GM19467 (cell line): Measurements from ENCODE around the gene IQCF6.
"Not testable (repeated sequence)": the region's sequence is repeated elsewhere in the genome, so short reads cannot be mapped to it uniquely, and the experiment has no call there.

Experiments used
- ATAC-seq: cut with Tn5 transposase; IDR thresholded peaks from one replicate; pipeline ENCODE4 v1.9.1; 2021; ENCODE audit warnings: mild to moderate bottlenecking, moderate library complexity; ENCODE audit not compliant: unreplicated experiment

The IQCF6 gene

DNA sequence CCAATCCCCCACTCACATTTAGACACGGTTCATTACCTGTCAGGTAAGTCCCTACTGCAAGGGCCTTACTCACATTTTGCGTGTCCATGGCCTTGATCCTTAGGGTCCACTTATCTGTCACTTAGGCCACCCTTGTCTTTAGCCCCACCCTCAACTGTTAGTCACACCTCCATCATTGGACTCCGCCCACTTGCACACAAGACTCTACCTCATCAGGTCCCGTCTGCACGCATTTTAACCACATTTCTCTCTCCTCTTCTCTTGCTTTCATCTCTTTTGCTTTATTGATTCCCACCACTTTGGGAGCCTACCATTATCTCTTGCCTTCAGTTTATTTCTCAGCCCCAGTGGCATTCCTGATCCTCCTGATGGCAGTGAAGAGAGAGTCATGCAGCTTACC lies at the start of gene IQCF6:
TSS of gene IQCF6 (minus strand) at position 101 of the 400 bp plus-strand sequence. CDS start at position 88, 13 bp downstream.
- ATAC-seq: no peak

GRCh38 chr3:51828297-51828696 lies 49.3 kb upstream of the IQCF6 start:
- no peak for ATAC-seq

DNA sequence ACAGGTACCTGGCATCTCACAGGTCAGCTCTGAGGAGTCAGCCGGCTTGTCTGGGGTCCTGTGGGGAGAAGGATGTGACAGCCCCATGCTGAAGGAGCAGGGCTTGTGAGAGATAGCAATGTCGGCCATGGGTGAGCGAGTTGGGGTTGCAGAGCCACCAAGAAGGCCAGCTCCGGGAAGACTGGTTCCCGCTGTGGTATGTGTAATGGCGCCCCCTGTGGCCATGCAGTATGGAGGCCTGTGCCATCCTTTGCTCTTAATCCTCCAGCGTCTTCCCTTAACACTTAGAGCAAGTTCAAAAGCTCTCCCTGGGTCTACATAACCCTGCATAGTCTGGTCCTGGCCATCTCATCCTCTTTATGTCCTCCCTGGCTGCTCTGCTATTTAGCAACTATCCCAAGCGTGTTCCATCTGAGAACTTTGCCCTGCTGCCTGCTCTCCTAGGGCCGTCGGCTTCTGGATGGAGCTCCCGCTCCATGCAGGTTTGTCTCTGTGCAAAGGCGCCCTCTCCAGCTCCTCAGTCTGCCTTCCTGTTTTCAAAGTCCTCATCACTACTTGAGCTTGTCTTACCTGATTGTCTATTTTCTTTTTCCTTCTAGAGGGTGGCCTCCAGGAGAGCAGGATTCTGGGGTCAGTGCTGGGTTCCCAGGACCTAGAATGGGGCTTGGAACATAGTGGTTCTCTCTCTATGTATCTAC lies 40.8 kb upstream of the IQCF6 start:
- ATAC-seq: no peak

- no peak for ATAC-seq
These were observed 40.1 kb upstream of the IQCF6 start for GRCh38 chr3:51819151-51819550.

- no peak for ATAC-seq
These were observed 38.3 kb upstream of the IQCF6 start for GRCh38 chr3:51817375-51817774.

DNA sequence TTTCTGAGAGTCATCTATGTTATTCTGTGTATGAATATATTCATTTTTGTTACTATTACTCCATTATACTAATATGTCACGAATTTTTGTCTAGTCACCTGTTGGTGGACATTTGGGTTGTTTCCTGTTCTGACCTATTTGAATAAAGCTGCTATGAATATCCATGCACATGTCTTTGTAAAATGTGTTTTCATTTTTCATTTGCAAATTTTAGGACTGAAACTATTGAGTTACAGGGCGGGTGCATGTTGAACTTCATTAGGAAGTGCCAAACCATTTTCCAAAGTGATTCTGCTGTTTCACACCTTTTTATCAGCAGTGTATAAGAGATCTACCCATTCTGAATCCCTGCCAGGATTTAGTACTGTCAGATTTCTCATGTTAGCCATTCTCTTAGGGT lies 37.7 kb upstream of the IQCF6 start:
- no peak for ATAC-seq

DNA sequence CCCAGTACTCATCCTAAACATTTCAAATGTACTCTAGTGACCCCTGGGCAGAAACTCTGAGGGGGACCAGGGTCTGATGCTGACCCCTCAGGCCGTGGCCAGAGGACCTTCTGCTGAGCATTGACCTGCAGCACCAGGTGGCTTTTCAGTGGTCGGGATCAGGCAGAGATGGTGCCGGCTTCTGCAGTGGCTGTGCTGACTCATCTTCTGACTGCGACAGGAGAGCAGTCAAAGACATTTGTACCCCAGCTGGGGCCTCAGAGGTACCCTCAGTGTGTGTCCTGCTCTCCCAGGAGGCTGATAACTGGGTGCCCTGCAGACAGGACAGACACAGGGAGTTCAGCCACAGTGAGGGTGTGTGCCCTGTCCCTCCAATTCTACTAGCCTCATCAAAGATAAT lies 36.6 kb upstream of the IQCF6 start:
- no peak for ATAC-seq

GRCh38 chr3:51814034-51814433 lies 35.0 kb upstream of the IQCF6 start:
- ATAC-seq: no peak

- ATAC-seq: no peak
These were observed 34.5 kb upstream of the IQCF6 start for GRCh38 chr3:51813539-51813938.

DNA sequence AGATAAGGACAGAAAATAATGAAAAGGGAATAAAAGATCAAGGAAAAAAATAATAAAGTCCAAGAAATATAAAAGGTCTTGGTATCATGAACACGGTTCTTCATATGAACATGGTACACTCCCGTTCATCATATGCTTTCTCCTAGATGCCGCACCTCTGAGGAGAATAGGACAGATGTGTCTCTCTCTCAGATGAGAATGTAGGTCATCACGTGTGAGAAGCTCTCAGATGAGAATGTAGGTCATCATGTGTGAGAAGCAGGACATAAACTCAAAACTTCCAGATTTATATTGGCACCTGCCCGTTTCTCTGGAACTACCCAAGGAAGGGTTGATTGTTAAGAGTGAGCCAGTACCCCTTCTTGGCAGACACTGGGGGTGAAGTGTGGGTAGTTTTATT lies 29.9 kb upstream of the IQCF6 start:
- no peak for ATAC-seq

- no peak for ATAC-seq
These were observed 23.2 kb upstream of the IQCF6 start for GRCh38 chr3:51802106-51802703.

DNA sequence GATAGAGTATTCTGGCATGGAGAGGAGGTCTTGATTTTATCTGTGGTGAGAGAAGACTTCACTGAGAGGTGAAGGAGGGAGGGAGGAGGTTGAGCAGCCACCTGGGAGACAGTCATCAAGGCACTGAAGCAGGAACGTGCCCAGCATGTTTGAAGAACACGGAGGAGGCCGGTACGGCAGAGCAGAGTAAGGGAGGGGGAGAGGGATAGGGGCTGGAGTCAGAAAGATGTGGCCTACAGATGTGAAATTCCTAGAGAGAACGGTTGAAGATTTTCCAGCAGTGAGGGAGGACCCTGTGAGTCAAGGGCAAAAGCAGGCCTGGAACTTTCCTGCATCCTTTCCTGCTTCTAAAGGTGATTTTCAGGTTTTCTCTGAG lies 21.7 kb upstream of the IQCF6 start:
- ATAC-seq: no peak

GRCh38 chr3:51799879-51800749 lies 21.1 kb upstream of the IQCF6 start:
- no peak for ATAC-seq

- ATAC-seq: no peak
These were observed 19.4 kb upstream of the IQCF6 start for GRCh38 chr3:51798411-51798963.

DNA sequence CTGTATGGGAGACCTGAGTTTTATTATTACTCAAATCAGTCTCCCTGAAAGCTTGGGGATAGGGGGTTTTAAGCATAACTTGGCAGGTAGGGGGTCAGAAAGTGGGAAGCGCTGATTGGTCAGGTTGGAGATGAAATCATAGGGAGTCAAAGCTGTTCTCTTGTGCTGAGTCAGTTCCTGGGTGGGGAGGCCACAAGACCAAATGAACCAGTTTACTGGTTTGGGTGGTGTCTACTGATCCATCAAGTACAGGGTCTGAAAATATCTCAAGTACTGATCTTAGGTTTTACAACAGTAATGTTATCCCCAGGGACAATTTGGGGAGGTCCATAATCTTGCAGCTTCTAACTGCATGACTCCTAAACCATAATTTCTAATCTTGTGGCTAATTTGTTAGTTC lies 17.8 kb upstream of the IQCF6 start:
- no peak for ATAC-seq

DNA sequence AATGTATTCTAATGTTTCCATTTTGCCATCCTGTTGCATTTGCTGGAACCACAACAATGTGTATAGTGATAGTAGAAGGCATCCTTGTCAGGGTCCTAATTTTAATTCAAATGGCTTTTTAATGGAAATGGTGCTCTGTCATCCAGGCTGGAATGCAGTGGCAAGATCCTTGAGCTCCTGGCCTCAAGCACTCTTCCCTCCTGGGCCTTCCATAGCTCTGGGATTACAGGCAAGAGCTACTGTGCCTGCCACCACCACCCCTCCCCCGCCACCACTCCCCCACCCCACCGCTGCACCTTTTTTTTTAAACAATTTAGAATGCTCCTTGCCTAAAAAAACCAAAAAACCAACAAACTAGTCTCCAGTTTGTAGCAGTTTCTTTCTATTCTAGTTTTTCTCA lies 15.2 kb upstream of the IQCF6 start:
- ATAC-seq: no peak

GRCh38 chr3:51792206-51792605 lies 13.2 kb upstream of the IQCF6 start:
- ATAC-seq: no peak

DNA sequence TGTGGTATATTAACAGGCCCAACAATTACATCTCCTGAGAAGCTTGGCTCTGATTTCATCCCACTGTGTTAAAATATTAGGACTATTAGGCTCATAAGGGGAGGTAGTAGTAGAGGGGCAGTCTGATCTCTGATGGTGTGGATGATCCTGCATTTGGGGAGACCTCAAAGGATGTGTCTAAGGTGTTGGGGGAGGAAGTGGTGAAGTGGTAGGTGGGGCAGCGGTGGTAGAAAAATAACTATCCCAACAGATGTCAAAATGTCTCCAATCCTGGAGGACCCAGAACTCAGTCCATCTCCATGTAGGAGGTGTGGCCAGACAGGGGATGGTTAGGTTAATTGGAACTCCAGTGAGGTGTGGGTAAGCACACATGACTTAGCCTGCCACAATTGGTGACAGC lies 10.4 kb upstream of the IQCF6 start:
- ATAC-seq: no peak

DNA sequence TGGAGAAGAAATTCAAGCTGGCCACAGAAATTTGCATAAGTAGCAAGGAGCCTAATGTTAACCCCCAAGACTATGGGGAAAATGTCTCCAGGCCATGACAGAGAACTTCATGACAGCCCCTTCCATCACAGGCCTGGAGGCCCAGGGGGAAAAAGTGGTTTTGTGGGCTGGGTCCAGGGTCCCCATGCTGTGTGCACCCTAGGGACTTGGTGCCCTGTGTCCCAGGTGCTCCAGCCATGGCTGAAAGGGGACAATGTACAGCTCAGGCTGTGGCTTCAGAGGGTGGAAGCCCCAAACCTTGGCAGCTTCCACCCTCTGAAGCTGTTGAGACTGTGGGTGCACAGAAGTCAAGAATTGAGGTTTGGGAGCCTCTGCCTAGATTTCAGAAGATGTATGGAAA lies 8.5 kb upstream of the IQCF6 start:
- not testable (repeated sequence) for ATAC-seq

DNA sequence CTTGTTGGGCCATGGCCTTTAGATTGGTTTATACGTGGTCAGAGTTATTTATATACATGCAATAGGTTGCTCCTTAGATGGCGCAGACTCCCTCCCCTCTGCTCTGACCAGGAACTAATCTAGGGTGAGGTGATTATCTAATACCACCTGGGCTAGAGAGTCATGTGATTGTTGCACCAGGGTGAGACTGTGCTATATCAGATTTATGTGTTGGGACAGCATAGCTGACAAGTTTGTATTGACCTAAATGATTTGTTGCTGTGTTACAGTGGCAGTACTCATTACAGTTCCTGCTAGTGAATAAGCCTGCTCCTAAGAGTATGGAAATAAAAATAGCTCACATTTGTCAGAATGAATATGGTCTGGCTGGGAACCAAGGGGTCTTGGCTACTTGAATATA lies 7.2 kb upstream of the IQCF6 start:
- no peak for ATAC-seq

GRCh38 chr3:51778554-51778953 lies 483 bp downstream of the IQCF6 start:
- no peak for ATAC-seq

GRCh38 chr3:51777985-51778384 lies 1.1 kb downstream of the IQCF6 start:
- no peak for ATAC-seq
